Epithelial cell of umbilical artery (primary cell): ENCODE data around the gene SERPIND1. TPM values are rescaled to one million over a fixed set of nuclear protein-coding genes. Genes with fewer than 3 reads are reported as not detected.

Experiments
- total RNA-seq: library from RNA; depleted of rRNA; stranded (reverse); fragments of >200 nt; gene quantifications from 2 replicates; pipeline ENCODE4 v1.2.3, GENCODE V29; 2014

Gene SERPIND1, protein sequence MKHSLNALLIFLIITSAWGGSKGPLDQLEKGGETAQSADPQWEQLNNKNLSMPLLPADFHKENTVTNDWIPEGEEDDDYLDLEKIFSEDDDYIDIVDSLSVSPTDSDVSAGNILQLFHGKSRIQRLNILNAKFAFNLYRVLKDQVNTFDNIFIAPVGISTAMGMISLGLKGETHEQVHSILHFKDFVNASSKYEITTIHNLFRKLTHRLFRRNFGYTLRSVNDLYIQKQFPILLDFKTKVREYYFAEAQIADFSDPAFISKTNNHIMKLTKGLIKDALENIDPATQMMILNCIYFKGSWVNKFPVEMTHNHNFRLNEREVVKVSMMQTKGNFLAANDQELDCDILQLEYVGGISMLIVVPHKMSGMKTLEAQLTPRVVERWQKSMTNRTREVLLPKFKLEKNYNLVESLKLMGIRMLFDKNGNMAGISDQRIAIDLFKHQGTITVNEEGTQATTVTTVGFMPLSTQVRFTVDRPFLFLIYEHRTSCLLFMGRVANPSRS
- under 0.01 and 1.4 TPM in 2 replicates for total RNA-seq

DNA sequence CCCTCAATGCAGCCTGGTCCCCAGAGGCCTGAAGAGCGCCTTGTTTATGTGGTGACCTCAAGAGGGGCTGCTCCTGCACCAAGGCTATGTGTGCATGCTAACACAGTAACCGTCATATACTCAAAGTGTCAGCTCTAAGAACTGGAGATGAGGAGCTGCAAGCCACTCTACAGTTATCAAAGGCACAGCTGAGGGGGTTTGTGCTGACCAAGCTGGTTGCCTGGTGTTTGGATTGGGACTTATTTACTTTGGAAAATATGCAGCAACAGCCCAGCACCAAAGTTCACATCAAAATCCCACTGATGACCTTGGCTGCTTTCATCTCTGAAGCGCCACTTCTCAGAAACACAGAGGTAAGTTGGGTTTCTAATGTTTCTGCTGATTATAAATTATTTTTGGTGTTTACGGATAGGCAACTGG, at the start of gene SERPIND1:
Gene SERPIND1, plus strand, starts transcription at position 321 of the 420 bp plus-strand sequence. CDS start 5,200 bp downstream, outside the sequence.

Other genes starting within 250 kb of the SERPIND1 start
- gene PI4KA, start 84.7 kb downstream of the SERPIND1 start, total RNA-seq: 14.0 and 15.2 TPM in 2 replicates
- 4.5 and 6.4 TPM in 2 replicates for gene SNAP29, start 84.9 kb downstream of the SERPIND1 start, total RNA-seq
- 35.1 and 42.4 TPM in 2 replicates for gene CRKL, start 143.3 kb downstream of the SERPIND1 start, total RNA-seq
- gene AIFM3, start 193.1 kb downstream of the SERPIND1 start, total RNA-seq: 0.32 and 0.46 TPM in 2 replicates
- gene LZTR1, start 208.2 kb downstream of the SERPIND1 start, total RNA-seq: 29.2 and 48.0 TPM in 2 replicates
- 20.8 and 24.2 TPM in 2 replicates for gene THAP7, start 228.0 kb downstream of the SERPIND1 start, total RNA-seq
- under 0.01 and 0.30 TPM in 2 replicates for gene P2RX6, start 241.1 kb downstream of the SERPIND1 start, total RNA-seq